ENCODE data around the gene TMEM163.

DNA sequence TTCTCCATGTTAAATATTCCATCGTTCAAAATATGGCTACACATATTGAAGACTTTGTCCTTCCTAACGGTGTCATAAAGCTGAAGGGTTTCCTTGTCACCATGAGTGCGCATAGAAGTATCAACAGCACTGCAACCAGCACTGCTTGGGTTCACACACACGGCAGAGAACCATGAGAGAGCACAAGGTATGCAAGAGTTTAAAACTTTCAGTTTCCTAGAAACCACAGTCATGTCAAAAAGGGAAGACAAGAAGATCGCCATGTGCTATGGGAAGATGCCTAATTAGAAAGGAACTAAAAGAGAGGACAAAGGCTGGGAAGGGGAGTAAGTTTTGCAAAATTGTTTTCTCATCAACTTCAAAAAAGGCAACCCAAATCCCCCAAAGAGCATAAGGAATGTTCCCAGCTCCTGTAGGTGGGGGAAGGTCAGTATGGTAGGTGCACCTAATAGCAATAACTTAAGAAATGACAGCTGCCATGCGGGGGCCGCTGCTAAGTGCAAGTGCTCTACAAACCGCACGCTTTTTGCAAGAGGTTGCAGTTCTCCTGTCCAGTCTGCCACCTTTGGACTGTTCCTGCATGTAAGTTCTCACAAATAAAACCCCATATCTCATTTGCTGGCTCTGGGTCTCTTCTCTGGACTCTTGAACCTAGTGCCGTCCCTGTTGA, 136.8 kb downstream of the TMEM163 start:
- TF ChIP-seq POLR2A (IDR thresholded peaks at IDR 0.05), result no peak
- TF ChIP-seq, protein P1, sequence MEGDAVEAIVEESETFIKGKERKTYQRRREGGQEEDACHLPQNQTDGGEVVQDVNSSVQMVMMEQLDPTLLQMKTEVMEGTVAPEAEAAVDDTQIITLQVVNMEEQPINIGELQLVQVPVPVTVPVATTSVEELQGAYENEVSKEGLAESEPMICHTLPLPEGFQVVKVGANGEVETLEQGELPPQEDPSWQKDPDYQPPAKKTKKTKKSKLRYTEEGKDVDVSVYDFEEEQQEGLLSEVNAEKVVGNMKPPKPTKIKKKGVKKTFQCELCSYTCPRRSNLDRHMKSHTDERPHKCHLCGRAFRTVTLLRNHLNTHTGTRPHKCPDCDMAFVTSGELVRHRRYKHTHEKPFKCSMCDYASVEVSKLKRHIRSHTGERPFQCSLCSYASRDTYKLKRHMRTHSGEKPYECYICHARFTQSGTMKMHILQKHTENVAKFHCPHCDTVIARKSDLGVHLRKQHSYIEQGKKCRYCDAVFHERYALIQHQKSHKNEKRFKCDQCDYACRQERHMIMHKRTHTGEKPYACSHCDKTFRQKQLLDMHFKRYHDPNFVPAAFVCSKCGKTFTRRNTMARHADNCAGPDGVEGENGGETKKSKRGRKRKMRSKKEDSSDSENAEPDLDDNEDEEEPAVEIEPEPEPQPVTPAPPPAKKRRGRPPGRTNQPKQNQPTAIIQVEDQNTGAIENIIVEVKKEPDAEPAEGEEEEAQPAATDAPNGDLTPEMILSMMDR (IDR thresholded peaks at IDR 0.05), result no peak
